ENCODE data around the gene MOCS1.

MOCS1 gene

GRCh38 chr6:39876111-39876510, 58.2 kb downstream of the MOCS1 start:
- DNase-seq (ENCODE audit: low read depth in 2 of 2) = no peak

GRCh38 chr6:39873439-39873838, 60.8 kb downstream of the MOCS1 start:
- DNase-seq (ENCODE audit: low read depth in 2 of 2) = no peak

- no peak for DNase-seq (ENCODE audit: low read depth in 2 of 2)
These were observed 63.3 kb downstream of the MOCS1 start for GRCh38 chr6:39870950-39871349.

GRCh38 chr6:39867592-39867991, 66.7 kb downstream of the MOCS1 start:
- no peak for DNase-seq (ENCODE audit: low read depth in 2 of 2)

GRCh38 chr6:39865011-39865888, 69.0 kb downstream of the MOCS1 start:
- DNase-seq (ENCODE audit: low read depth in 2 of 2) = peak; percentile 2 to 34

GRCh38 chr6:39861663-39862062, 72.6 kb downstream of the MOCS1 start:
- no peak for DNase-seq (ENCODE audit: low read depth in 2 of 2)

- DNase-seq (ENCODE audit: low read depth in 2 of 2) = no peak
These were observed 75.2 kb downstream of the MOCS1 start for GRCh38 chr6:39859025-39859424.

GRCh38 chr6:39855356-39855995, 78.8 kb downstream of the MOCS1 start:
- DNase-seq (ENCODE audit: low read depth in 2 of 2) = no peak
